T follicular helper cell (primary cell): Measurements from ENCODE around the gene MLXIP.
"Not testable (repeated sequence)": the region's sequence is repeated elsewhere in the genome, so short reads cannot be mapped to it uniquely, and the experiment has no call there.

Experiments used
- DNase-seq: peaks from one replicate; pipeline ENCODE4 v3.0.0-alpha.2; 2020; ENCODE audit warnings: low read depth

MLXIP gene

DNA sequence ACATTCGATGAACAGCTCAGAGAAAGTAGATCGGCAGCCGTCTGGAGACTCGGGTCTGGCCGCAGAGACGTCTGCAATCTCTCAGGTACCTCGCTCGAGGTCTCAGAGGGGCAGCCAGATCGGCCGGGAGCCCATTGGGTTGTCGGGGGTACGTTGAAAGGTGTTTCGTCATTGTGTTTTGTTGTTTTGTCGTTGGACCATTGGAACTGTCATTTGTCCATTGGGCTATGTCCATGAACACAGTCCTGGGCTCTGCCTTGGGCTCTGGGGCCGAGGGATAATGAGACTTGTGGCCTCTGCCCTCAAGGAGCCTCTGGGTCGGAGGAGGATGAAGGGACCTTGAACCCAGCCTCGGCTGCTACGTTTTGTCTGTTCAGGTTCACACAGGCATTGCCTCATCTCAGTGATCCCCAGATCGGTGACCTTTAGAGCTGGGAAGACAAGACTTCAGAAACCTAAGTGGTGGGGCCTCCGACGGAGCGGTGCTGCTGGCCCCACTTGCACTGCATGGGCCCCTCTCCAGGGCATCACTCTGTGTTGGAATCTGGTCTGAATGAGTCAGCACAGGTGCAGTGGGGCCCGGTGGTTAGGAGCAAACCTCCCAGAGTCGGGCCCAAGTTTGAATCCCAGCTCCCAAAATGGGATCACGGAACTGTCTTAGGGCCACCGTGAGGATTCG, 23.6 kb upstream of the MLXIP start:
- DNase-seq: no peak

DNA sequence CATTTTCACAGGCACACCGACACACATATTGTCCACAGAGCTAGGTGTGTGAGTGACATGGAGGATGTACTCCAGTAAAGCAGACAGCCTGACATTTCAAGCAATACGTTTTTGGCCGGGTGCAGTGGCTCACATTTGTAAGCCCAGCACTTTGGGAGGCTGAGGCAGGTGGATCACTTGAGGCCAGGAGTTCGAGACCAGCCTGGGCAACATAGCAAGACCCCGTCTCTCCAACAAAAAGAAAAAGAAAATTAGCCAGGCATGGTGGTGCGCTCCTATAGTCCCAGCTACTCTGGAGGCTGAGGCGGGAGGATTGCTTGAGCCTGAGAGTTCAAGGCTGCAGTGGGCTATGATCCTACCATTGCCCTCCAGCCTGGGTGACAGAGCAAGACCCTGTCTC, 22.1 kb upstream of the MLXIP start:
- DNase-seq: not testable (repeated sequence)

DNA sequence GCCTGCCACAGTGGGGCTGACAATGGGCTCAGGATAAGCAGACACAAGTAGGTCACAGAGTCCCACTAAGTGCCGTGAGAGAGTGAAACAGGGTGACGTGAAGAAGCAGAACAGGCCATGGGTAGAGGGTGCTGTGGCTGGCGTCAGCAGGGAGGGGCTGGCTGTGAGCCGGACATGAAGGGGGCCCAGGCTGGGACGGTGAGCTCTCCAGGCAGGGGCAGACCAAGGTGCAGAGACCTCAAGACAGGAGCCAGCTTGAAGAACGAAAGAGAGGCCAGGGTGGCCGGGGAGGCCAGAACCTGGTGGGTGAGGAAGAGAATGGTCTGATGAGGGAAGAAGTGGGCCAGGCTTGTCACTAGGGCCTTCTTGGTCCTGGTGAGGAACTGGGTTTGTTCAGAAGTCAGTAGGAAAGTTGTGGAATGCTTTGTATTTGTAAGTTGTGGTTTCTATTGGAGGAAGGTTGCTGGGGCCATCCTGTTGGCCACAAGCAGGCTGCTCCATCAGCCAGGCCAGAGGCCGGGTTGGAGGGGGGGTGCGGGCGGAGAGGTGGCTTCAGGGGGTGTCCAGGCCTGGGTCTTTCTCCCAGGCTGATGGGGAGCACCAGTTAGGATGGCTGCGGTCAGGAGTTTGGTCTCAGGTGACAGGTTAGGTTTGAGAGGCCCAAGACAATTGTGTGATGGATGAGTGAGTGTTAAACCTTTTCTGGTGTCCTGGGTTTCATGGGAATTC, 21.4 kb upstream of the MLXIP start:
- no peak for DNase-seq

DNA sequence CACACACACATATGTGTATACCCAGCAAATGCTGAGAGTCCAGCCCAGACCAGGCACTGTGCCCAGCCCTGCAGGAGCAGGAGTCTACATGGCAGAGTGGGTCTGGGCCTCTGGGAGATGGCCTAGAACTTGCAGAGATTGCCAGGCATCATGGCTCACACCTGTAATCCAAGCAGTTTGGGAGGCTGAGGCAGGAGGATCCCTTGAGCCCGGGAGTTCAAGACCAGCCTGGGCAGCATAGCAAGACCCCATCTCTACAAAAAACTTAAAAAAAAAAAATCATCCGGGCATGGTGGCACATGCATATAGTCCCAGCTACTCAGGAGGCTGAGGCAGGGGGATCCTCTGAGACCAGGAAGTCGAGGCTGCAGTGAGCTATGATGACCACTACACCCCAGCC, 20.8 kb upstream of the MLXIP start:
- no peak for DNase-seq

DNA sequence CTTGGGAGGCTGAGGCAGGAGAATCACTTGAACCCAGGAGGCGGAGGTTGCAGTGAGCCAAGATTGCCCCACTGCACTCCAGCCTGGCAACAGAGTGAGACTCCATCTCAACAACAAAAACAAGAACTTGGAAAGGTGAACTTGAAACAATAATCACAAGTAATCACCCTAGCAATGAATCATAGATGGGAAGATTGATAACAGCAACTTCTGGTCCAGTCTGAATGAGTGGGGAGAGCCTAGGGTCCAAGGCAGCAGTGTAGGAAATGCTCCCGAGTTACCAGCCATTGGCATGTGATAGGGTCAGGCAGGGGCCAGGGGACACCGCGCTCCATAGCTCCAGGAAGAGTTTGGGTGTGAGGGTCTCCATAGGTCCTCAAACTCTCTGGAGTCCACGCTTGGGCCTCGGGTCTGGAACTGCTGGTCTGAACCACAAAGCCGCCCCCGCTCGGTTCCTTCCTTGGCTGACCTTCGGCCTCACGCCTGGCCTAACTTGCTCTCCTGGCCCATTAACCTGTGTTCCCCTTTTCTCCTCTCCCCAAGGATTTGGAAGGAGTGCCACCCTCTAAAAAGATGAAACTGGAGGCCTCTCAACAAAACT, 19.9 kb upstream of the MLXIP start:
- DNase-seq: no peak

DNA sequence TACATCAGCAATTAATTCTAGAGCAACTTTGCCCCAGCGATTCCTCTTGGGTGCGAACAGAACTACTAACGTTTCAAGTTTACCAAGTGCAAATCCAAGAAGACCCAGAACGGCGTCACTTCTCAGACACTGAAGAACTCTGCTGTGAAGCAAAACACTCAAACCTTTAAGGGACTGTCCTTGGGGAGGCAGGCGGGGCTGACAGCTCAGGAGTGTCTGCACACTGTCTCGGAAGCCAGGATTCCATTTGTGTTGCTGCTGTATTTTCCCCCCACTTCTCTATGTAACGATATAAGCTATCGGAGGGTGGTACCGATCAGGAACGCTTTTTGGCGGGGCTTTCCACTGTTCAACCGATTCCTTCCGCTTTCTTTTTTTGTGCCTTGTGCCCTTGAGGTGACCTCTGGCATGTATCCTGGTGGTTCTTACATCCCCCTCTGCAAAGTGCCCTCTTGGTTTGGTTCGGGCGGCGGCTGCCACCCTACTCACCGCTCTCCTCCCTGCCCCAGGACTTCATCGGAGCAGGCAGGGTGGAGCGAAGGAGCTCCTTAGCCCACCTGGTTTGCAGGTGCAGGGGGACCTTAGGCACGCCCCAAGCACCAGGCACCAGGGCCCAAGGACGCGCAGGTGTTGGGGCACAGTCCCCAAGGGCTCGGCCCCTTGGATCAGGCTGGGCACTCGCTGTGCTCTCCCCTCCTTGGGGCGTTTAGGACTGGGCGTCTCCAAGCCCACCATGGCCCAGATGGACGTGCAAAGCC, 19.2 kb upstream of the MLXIP start:
- no peak for DNase-seq

DNA sequence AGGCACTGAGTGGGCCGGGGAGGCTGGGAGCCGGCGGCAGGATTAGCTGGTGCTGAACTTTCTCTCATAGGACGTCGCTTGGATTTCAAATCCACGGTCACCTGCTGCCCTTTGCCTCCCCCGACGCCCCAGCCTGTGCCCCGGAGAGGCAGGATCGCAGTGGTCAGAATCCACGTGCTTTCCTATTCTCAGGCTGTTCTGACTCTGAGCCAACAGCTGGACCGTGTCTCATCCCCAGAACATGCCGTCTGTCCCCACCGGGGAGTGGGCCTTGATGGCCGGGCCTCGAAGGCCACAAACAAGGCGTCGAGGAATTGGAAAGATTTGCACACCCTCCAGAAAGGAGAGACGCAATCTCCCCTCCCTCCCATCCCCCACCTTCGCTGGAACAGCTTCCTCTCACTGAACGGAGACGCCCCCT, 18.5 kb upstream of the MLXIP start:
- no peak for DNase-seq

DNA sequence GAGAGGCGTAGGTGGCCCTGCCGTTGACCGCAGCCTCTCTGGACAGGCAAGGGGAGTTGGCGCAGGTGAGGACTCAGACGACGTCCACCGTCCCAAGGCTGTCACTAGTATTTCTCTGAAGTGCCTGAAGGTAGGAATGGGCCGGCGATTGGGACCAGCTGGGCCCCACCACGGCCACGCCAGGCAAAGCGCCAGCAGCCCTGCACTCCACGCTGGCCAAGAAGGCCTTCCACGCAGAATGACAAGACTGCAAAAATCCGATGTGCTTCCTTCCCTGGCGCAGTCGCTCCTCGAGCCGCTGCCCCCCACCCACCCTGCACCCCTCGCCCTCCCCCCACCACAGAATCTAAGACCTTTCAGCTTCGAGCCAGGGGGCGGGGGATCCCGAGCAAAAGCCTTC, 17.3 kb upstream of the MLXIP start:
- no peak for DNase-seq

DNA sequence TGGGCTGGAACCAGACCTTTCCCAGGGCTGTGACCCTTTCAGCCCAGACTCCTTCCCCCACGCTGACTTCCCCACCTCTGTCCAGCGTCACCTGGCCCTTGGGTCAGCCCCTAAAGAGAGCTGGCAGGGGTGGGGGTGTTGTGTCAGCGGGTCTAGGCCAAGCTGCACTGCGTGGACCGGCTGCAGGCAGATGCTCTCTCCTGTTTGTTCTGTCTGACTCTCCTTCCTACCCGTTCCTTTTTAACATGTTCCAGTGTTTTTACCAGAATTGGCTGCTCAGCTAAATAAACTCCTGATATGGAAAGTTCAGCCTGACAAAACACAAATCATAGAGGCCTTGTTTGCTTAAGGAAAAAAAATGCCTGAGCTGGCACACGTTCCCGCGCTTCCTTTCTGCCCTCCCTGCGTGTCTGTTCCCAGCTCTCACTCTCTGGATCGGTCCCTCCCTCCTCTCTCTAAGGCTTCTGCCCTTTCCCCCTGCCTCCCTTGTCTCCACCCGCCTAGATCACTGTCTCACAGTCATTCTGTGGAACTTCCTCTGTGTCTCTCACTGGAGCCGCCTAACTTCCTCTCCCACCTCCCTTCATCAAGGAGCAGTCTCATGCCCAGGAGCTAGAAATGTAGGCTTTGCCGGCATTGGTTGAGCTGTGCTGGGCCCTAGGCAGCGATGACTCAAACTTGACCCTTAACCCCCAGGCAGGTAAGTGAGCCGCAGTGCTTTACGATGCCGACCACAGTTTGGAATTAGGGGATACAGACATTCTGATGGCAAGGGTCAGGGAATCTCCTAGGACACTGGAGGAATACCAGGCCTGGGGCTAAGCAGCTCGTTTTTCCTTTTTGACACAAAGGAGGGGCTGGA, 15.5 kb upstream of the MLXIP start:
- DNase-seq: no peak

DNA sequence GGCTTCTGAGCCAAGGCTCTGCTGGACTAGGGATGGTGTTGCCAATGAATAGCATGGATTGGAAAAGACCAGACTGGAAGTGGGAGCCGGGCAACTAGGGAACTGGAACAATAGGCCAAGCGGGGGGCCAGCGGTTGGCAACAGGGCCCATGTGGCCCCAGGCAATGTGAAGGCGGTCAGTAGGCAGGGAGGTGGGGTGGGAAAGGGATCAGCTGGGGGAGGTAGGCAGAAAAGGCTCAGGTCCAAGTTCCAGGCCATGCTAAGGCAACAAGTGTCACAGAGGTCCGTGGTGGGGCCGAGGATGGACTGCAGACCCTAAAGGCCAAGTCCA, 14.9 kb upstream of the MLXIP start:
- no peak for DNase-seq

DNA sequence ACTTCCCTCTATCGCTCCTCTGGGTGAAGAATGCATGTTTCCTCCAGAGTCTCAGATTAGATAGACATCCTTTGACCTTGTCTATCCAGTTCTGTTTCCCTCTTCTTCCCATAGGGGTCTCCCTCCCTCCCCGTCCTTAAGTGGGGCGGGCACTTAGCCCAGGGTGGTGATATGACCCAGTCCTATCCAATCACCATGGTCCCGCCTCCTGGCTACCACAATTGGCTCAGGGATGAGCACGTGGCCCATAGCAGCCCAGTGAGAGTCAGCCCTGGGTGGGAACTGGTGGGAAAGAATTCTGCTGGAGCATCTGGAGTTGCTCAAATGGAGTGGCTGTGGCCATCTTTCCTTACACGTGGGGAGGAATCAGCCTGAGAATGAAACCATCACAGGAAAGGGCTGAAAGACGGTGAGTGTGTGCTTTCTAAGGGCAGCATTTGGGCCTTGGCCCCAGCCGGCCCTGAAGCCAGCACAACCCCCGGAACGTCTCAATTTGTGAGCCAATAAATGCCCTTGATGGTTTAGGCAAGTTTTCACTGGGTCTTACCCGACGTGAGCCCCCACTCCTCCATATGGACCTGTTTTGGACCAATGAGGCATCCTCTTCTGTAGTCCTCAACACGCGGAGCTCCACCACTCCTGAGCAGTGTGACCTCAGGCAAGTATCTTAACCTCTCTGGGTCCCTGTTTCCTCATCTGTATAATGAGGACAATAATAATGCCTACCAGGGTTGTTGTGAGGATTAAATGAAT, 14.4 kb upstream of the MLXIP start:
- DNase-seq: no peak

DNA sequence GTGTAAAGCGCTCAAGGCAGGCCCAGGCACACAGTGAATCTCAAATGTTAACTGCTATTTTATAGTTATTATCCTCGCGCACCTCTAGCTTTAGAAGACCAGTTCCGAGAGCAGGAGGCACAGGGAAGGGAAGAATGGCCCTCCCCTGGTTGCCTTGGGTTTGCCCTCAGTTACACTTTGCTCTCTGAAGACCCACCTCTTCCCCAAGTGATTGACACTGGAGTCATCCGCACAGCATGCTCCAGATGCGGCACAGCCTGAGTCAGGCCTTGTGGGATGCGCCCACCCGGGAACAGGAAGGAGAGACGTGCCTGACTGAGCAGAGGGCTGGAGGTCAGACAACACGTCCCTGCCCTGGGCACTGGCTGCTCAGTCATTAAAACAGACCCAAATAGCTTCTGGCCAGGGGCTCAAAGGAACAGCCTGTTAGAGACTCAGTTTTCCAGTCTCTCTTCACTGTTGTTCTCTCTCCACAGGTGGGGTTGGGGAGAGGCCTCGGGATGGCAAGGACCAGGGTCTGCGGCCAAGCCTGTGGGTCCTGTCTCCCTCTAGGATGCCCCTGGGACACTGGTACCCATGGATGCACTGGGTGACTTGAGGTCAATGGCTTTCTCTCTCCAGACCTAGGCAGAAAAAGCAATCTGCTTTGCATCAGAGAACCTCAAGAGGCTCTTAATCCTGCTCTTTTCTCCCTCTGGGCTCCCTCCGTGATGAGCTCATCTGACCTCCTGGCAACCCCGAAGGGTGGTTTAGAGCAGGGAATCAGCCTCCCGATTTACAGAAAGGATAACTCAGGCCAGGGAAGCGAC, 13.6 kb upstream of the MLXIP start:
- DNase-seq: no peak

DNA sequence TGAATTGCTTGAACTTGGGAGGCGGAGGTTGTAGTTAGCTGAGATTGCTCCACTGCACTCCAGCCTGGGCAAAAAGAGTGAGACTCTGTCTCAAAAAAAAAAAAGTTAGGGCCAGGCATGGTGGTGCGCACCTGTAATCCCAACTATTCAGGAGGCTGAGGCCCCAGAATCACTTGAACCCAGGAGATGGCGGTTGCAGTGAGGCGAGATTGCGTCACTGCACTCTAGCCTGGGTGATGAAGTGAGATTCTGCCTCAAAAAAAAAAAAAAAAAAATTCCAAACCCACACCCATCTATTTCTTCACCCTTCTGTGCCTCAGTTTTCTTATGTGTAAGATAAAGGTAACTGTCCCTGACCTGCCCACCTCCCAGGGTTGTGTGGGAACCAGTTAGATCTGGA, 11.0 kb upstream of the MLXIP start:
- no peak for DNase-seq

DNA sequence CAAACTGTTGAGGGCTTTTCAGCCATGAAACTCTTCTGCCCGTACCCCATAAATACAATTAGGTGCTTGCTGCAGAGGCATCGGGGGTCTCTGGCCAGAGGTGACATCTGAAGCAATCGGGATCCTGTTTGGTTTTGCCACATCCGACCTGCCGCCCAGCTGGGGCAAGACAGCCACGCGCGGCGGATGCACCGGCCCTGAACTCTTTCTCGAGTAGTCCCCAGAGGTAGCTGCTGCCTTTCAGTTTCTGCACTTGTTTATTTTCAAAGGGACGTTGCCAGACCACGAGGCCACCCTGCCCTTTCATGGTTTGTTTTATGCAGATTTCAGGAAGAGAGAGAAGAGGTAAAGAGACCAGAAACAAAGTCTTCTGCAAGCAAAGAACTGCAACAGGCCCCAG, 10.6 kb upstream of the MLXIP start:
- no peak for DNase-seq

DNA sequence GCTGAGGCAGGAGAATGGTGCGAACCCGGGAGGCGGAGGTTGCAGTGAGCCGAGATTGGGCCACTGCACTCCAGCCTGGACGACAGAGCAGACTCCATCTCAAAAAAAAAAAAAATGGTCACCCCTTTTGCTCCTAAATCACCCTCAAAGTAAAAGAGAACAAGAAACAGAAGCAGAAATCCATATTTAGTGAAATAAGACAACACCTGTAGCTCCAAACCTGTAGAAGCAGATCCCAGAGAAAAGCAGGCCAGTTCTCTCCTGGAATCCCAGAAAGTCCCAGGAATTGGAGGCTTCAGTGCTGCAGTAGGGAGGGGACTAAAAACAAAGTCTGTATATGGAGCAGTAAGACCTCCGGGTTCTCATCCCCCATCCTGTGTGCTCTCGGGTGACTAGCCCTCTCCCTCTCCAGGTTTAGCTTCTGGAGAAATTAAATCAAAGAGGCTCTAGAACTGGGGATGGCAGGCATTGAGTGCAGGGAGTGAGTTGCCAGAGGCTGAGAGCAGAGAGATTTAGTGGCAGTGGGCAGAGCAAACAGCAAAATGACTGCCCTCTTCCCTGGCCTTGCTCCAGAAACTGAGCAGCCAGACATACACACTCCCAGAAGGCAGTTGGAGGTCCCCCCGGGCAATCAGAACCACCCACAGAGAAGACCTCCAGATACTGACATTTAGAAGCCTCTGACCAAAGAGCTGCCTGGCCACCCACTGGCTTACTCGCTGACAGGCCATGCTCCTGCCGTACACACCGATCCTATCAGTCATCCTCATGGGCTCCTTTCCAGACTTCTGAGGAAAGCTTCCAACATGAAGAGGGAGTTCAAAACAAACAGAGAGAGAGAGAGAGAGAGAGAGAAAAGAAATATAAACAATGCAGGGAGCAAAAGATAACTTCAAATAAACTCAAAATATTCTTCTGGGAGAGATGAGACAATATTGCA, 6.3 kb upstream of the MLXIP start:
- no peak for DNase-seq

DNA sequence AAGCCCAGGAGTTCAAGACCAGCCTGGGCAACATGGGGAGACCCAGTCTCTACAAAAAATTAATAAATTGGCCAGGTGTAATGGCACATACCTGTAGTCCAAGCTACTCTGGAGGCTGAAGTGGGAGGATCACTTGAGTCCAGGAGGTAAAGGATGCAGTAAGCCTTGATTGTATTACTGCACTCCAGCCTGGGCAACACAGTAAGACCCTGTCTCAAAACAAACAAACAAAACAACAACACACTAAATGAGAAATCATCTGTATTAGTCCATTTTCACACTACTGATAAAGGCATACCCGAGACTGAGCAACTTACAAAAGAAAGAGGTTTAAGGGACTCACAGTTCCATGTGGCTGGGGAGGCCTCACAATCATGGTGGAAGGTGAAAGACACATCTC, 4.7 kb upstream of the MLXIP start:
- no peak for DNase-seq

DNA sequence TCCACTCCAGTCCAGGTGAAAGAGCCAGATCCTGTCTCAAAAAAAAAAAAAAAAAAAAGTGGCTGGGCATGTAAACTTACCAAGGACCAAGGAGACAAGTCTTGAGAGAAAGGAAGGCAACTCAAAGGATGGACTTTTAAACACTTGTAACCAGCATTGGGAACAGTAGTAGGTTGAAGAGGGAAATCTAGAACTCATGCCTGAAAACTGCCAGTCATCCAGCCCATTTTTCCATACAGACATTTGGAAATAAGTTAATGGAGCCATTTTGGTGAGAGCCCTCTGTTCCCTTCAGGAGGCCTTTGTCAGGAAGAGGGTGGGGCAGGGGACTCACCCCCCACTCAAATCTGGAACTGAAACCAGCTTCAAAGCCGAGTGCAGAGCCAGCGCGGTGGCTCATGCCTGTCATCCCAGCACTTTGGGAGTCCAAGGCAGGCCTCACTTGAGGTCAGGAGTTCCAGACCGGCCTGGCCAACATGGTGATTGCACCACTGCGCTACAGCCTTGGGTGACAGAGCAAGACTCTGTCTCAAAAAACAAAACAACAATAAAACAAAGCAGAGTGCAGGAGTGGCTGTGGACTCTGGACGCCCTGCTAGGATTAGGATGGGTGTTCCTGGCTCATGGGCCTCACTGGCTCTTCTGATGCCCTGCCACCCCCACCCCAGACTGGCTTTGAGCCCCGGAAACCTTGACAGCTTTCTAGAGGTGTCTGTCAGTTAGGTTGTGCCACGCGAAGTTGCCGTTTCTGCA, 1.6 kb upstream of the MLXIP start:
- no peak for DNase-seq

DNA sequence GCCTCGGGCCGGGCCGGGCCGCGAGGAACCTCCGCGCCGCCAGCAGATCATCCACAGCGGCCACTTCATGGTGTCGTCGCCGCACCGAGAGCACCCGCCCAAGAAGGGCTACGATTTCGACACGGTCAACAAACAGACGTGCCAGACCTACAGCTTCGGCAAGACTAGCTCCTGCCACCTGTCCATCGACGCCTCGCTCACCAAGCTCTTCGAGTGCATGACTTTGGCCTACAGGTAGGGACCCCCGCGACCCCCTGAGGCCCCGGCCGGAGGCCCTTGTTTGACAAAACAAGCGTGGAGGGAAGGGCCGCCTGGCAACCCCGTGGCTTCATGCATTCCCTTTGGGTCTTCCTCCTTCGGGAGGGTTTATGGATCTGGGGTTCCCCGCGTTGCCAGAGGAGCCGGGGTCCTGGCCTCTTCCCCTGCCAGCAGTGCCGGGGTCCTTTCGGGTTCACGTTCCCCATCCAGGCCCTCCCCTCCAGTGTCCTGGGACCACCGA, 526 bp downstream of the MLXIP start:
- DNase-seq: no peak
